Inflammatory macrophage treated with lipopolysaccharide for 1 hour (primary cell): ENCODE results near the gene KATNA1.

Experiments
- DNase-seq, 2 donors: peaks; one replicate each; pipeline ENCODE4 v3.0.0-alpha.2; 2020 to 2022

Gene KATNA1

GRCh38 chr6:149600508-149600907 lies 48.0 kb downstream of the KATNA1 start:
- no peak for DNase-seq

- DNase-seq, result no peak
Observed at GRCh38 chr6:149593408-149593807, 55.1 kb downstream of the KATNA1 start.

- no peak for DNase-seq
Observed at GRCh38 chr6:149592983-149593382, 55.5 kb downstream of the KATNA1 start.

- no peak for DNase-seq
Observed at GRCh38 chr6:149586149-149586548, 62.4 kb downstream of the KATNA1 start.

- DNase-seq, result no peak
Observed at GRCh38 chr6:149581349-149581748, 67.2 kb downstream of the KATNA1 start.

GRCh38 chr6:149580880-149581279 lies 67.6 kb downstream of the KATNA1 start:
- no peak for DNase-seq

- peak; percentile 31 to 39 for DNase-seq
Observed at GRCh38 chr6:149567945-149568585, 80.4 kb downstream of the KATNA1 start.

- DNase-seq, result no peak
Observed at GRCh38 chr6:149567194-149567586, 81.3 kb downstream of the KATNA1 start.

- peak; percentile 18 to 28 for DNase-seq
Observed at GRCh38 chr6:149566410-149567193, 81.9 kb downstream of the KATNA1 start.

- peak; percentile 94 to 99 for DNase-seq
Observed at GRCh38 chr6:149565527-149566409, 82.7 kb downstream of the KATNA1 start, which contains the start of gene GINM1. Gene GINM1 (plus strand): TSS chr6:149566375. CDS start chr6:149566415, 40 bp downstream.

- no peak for DNase-seq
Observed at GRCh38 chr6:149563928-149564325, 84.6 kb downstream of the KATNA1 start.

- peak; percentile 15 to 16 for DNase-seq
Observed at GRCh38 chr6:149563203-149563927, 85.1 kb downstream of the KATNA1 start.

- peak in 1 of 2 donors; percentile 30 for DNase-seq
Observed at GRCh38 chr6:149560736-149561135, 87.8 kb downstream of the KATNA1 start.

GRCh38 chr6:149559389-149559788 lies 89.1 kb downstream of the KATNA1 start:
- no peak for DNase-seq

GRCh38 chr6:149558029-149558428 lies 90.5 kb downstream of the KATNA1 start:
- DNase-seq, result no peak

- DNase-seq, result no peak
Observed at GRCh38 chr6:149551920-149552319, 96.6 kb downstream of the KATNA1 start.

GRCh38 chr6:149545754-149546471 lies 102.6 kb downstream of the KATNA1 start, which contains the start of gene PPIL4:
Gene PPIL4 (minus strand): TSS chr6:149546043. CDS start chr6:149546005, 38 bp downstream.
- peak; percentile 94 to 98 for DNase-seq

- DNase-seq, result peak; percentile 58 to 59
Observed at GRCh38 chr6:149545258-149545753, 103.2 kb downstream of the KATNA1 start.
